Liver (tissue), 9 donors: ENCODE measurements around the gene FAM76B. TPM values are rescaled to one million over a fixed set of nuclear protein-coding genes. Genes with fewer than 3 reads are reported as not detected.

Experiments
- DNase-seq: peaks from one replicate; pipeline ENCODE4 v3.0.0-alpha.2; 2017; ENCODE audit warnings: low spot score
- H3K27ac ChIP-seq, 2 donors: one replicate each; pipeline ENCODE4 v1.7.0; 2013; ENCODE audit warnings: inconsistent platforms in 2 of 2, low read length in 2 of 2, control low read depth in 1 of 2, low read depth in 1 of 2, mild to moderate bottlenecking in 1 of 2
- H3K27me3 ChIP-seq, 4 donors: one replicate each; pipeline versions ENCODE4 v1.6.1 to v1.7.0; 2013; ENCODE audit warnings: low read length in 3 of 4, inconsistent platforms in 1 of 4, mild to moderate bottlenecking in 1 of 4, moderate library complexity in 1 of 4; ENCODE audit not compliant: control insufficient read depth in 4 of 4, insufficient read depth in 4 of 4
- H3K36me3 ChIP-seq, 4 donors: one replicate each; pipeline versions ENCODE4 v1.6.1 to v1.7.0; 2013; ENCODE audit warnings: low read length in 3 of 4, mild to moderate bottlenecking in 3 of 4, low read depth in 1 of 4, moderate library complexity in 1 of 4; ENCODE audit not compliant: control insufficient read depth in 4 of 4, insufficient read depth in 3 of 4
- H3K4me1 ChIP-seq, 4 donors: one replicate each; pipeline versions ENCODE4 v1.6.1 to v1.7.0; 2013; ENCODE audit warnings: low read length in 3 of 4, mild to moderate bottlenecking in 3 of 4, moderate library complexity in 1 of 4; ENCODE audit not compliant: control insufficient read depth in 4 of 4, insufficient read depth in 4 of 4
- H3K4me3 ChIP-seq, 3 donors: one replicate each; pipeline versions ENCODE4 v1.6.1 to v1.7.0; 2013; ENCODE audit warnings: low read length in 3 of 3, control low read depth in 1 of 3, low read depth in 1 of 3, mild to moderate bottlenecking in 1 of 3
- H3K9ac ChIP-seq, 2 donors: one replicate each; pipeline ENCODE4 v1.7.0; 2013; ENCODE audit warnings: low read length in 2 of 2, mild to moderate bottlenecking in 2 of 2, moderate library complexity in 2 of 2, control low read depth in 1 of 2, low read depth in 1 of 2
- H3K9me3 ChIP-seq, 4 donors: one replicate each; pipeline versions ENCODE4 v1.6.1 to v1.7.0; 2013; ENCODE audit warnings: low read length in 3 of 4; ENCODE audit not compliant: control insufficient read depth in 4 of 4
- ATF3 ChIP-seq: IDR thresholded peaks from 2 replicates; pipeline ENCODE4 v1.6.1; 2016; ENCODE audit warnings: antibody characterized with exemption
- CTCF ChIP-seq: fragments of 150-350 bp; IDR thresholded peaks from 2 replicates; pipeline ENCODE4 v1.5.1; 2017; ENCODE audit warnings: improper control_type of control experiment, low read depth, low read length; ENCODE audit not compliant: missing input control
- EGR1 ChIP-seq, 2 donors: IDR thresholded peaks; 2 replicates each; pipeline ENCODE4 v1.6.1; 2016 to 2018; ENCODE audit warnings: antibody characterized with exemption in 2 of 2, low read depth in 2 of 2
- FOXA1 ChIP-seq: IDR thresholded peaks from 2 replicates; pipeline ENCODE4 v1.6.1; 2016; ENCODE audit warnings: antibody characterized with exemption
- FOXA2 ChIP-seq: IDR thresholded peaks from 2 replicates; pipeline ENCODE4 v1.6.1; 2016; ENCODE audit warnings: antibody characterized with exemption
- GABPA ChIP-seq, 2 donors: IDR thresholded peaks in 1 of 2; conservative IDR thresholded peaks in 1 of 2; 2 replicates each; pipeline ENCODE4 v1.6.1; 2016; ENCODE audit warnings: antibody characterized with exemption in 2 of 2, mild to moderate bottlenecking in 1 of 2, moderate library complexity in 1 of 2
- HNF4A ChIP-seq, 2 donors: conservative IDR thresholded peaks; 2 replicates each; pipeline ENCODE4 v1.6.1; 2016; ENCODE audit warnings: antibody characterized with exemption in 2 of 2, mild to moderate bottlenecking in 2 of 2
- HNF4G ChIP-seq: IDR thresholded peaks from 2 replicates; pipeline ENCODE4 v1.6.1; 2016; ENCODE audit warnings: antibody characterized with exemption
- JUND ChIP-seq, 2 donors: IDR thresholded peaks; 2 replicates each; pipeline ENCODE4 v1.6.1; 2016; ENCODE audit warnings: antibody characterized with exemption in 2 of 2
- MAX ChIP-seq: IDR thresholded peaks from 2 replicates; pipeline ENCODE4 v1.6.1; 2016; ENCODE audit warnings: antibody characterized with exemption
- NR2F2 ChIP-seq: IDR thresholded peaks from 2 replicates; pipeline ENCODE4 v1.6.1; 2016; ENCODE audit warnings: antibody characterized with exemption
- RAD21 ChIP-seq, 2 donors: IDR thresholded peaks; 2 replicates each; pipeline ENCODE4 v1.6.1; 2016; ENCODE audit warnings: antibody characterized with exemption in 2 of 2, mild to moderate bottlenecking in 2 of 2
- REST ChIP-seq: IDR thresholded peaks from 2 replicates; pipeline ENCODE4 v1.6.1; 2016; ENCODE audit warnings: antibody characterized with exemption, mild to moderate bottlenecking
- RXRA ChIP-seq, 2 donors: IDR thresholded peaks; 2 replicates each; pipeline ENCODE4 v1.6.1; 2017 to 2018; ENCODE audit warnings: antibody characterized with exemption in 2 of 2, mild to moderate bottlenecking in 1 of 2
- SP1 ChIP-seq: IDR thresholded peaks from 2 replicates; pipeline ENCODE4 v1.6.1; 2018; ENCODE audit warnings: antibody characterized with exemption, mild to moderate bottlenecking
- TAF1 ChIP-seq: conservative IDR thresholded peaks from 2 replicates; pipeline ENCODE4 v1.6.1; 2016; ENCODE audit warnings: antibody characterized with exemption, mild to moderate bottlenecking
- YY1 ChIP-seq: IDR thresholded peaks from 2 replicates; pipeline ENCODE4 v1.6.1; 2016; ENCODE audit warnings: antibody characterized with exemption, mild to moderate bottlenecking
- ZBTB33 ChIP-seq: IDR thresholded peaks from 2 replicates; pipeline ENCODE4 v1.6.1; 2016; ENCODE audit warnings: antibody characterized with exemption
- WGBS: extraction: QIAGEN DNeasy Blood & Tissue Kit; methylation state at CpG from one replicate; pipeline ENCODE4 v1.1.7; 2013; 5-methylcytosine and 5-hydroxymethylcytosine counted together
- polyA plus RNA-seq, 2 donors: library from polyadenylated mRNA; stranded (reverse) in 1 of 2; unstranded in 1 of 2; fragments of 200-250 nt in 1 of 2; fragments of >200 nt in 1 of 2; fragmentation: Nextera tagmentation in 1 of 2; extraction: Ambion mirVana in 1 of 2; gene quantifications; one replicate each; pipeline versions ENCODE4 v1.2.1 to v1.2.3, GENCODE V29; 2013 to 2015
- total RNA-seq, 2 donors: library from RNA; depleted of rRNA; stranded (reverse); fragments of >200 nt; gene quantifications; one replicate each; pipeline ENCODE4 v1.2.3, GENCODE V29; 2014
- donor health status: healthy.
- donor health status: healthy.
- donor health status: healthy.
- donor health status: healthy.
- donor health status: healthy.

The FAM76B gene
- total and polyA plus RNA-seq, 4 donors, result 5.0 to 62.9 (median 19.3) TPM

GRCh38 chr11:95723361-95723942 is 66.1 kb downstream of the FAM76B start:
- H3K4me3 ChIP-seq, result no peak overlapping the region
- WGBS, result 72% methylated on average over 3 of the region's 3 CpGs
- TF ChIP-seq JUND (IDR thresholded peaks at IDR 0.05), result no peak
- TF ChIP-seq REST, result no peak
- TF ChIP-seq EGR1 (IDR thresholded peaks at IDR 0.05; ENCODE audit: low read depth in 2 of 2), result no peak
- TF ChIP-seq YY1, result no peak
- no peak for TF ChIP-seq GABPA (IDR thresholded peaks at IDR 0.05 in 1 of 2, conservative IDR thresholded peaks at IDR 0.05 in 1 of 2)
- no peak for TF ChIP-seq ZBTB33
- TF ChIP-seq RAD21 (IDR thresholded peaks at IDR 0.05), result no peak
- TF ChIP-seq NR2F2, result no peak
- no peak for TF ChIP-seq MAX
- TF ChIP-seq TAF1, result no peak
- no peak for TF ChIP-seq ATF3
- no peak for TF ChIP-seq RXRA (IDR thresholded peaks at IDR 0.05)
- TF ChIP-seq FOXA2, result no peak
- TF ChIP-seq HNF4G, result no peak
- no peak for TF ChIP-seq SP1
- no peak for TF ChIP-seq HNF4A (conservative IDR thresholded peaks at IDR 0.05)
- TF ChIP-seq CTCF, result no peak
- TF ChIP-seq FOXA1, result no peak
- no peaks in the 10 kb centered on the region for H3K27me3 ChIP-seq
- H3K36me3 ChIP-seq, result no peaks in the 10 kb centered on the region
- DNase-seq, result no peak
- H3K4me1 ChIP-seq, result no peaks in the 10 kb centered on the region
- H3K9ac ChIP-seq, result no peak overlapping the region
- H3K9me3 ChIP-seq, result no peaks in the 10 kb centered on the region
- H3K27ac ChIP-seq, result no peak overlapping the region
